Measurements from ENCODE around the gene ILDR1. TPM values are rescaled to one million over a fixed set of nuclear protein-coding genes. Genes with fewer than 3 reads are reported as not detected.

The ILDR1 gene
- total RNA-seq, 1 donor from 2014 or later: 0.07 TPM

- peak overlapping the region; percentile 79 for H2AFZ ChIP-seq (replicated peaks)
- H3K27ac Mint-ChIP-seq: no peak overlapping the region
Measured at GRCh38 chr3:121995161-121996137, 26.6 kb downstream of the ILDR1 start.

GRCh38 chr3:121994551-121994950, 27.5 kb downstream of the ILDR1 start:
- no peak overlapping the region for H3K27ac ChIP-seq
- DNase-seq (ENCODE audit: low spot score): no peak
- no peaks in the 10 kb centered on the region for H3K4me1 Mint-ChIP-seq
- no peaks in the 10 kb centered on the region for H3F3A ChIP-seq (ENCODE audit: low read depth)
- TF ChIP-seq CTCF (IDR thresholded peaks at IDR 0.05) (no peak), EZH2 (IDR thresholded peaks at IDR 0.05) (no peak), EZH2phosphoT487 (IDR thresholded peaks at IDR 0.05) (no peak)
- H3K9ac ChIP-seq: no peak overlapping the region
- no peaks in the 10 kb centered on the region for H3K27me3 Mint-ChIP-seq (ENCODE audit: insufficient read depth, low read depth)
- H3K4me3 Mint-ChIP-seq: no peak overlapping the region
- no peaks in the 10 kb centered on the region for H3K4me1 ChIP-seq
- no peaks in the 10 kb centered on the region for H3K36me3 Mint-ChIP-seq
- no peak overlapping the region for H3K4me3 ChIP-seq
- H3K27ac Mint-ChIP-seq: no peak overlapping the region
- H3K4me2 ChIP-seq: no peak overlapping the region
- no peaks in the 10 kb centered on the region for H3K27me3 ChIP-seq
- H3K79me2 ChIP-seq (ENCODE audit: low read depth): no peaks in the 10 kb centered on the region
- H2AFZ ChIP-seq (replicated peaks): no peak overlapping the region
- H4K20me1 ChIP-seq (ENCODE audit: low read depth): no peaks in the 10 kb centered on the region
- H3K36me3 ChIP-seq: no peaks in the 10 kb centered on the region
- no peaks in the 10 kb centered on the region for H3K9me3 Mint-ChIP-seq
- H3K9me3 ChIP-seq (ENCODE audit: low read depth): no peaks in the 10 kb centered on the region

More at GRCh38 chr3:121995161-121996137, 26.6 kb downstream of the ILDR1 start:
- Histone ChIP-seq H3K79me2 (ENCODE audit: low read depth) (no peaks in the 10 kb centered on the region), H4K20me1 (ENCODE audit: low read depth) (no peaks in the 10 kb centered on the region), H3K9ac (no peak overlapping the region), H3K27me3 (no peaks in the 10 kb centered on the region), H3K36me3 (no peaks in the 10 kb centered on the region), H3K4me1 (no peaks in the 10 kb centered on the region), H3K27ac (no peak overlapping the region), H3F3A (ENCODE audit: low read depth) (no peaks in the 10 kb centered on the region), H3K4me2 (no peak overlapping the region), H3K4me3 (no peak overlapping the region), H3K9me3 (ENCODE audit: low read depth) (no peaks in the 10 kb centered on the region)
- Mint-ChIP-seq H3K36me3 (no peaks in the 10 kb centered on the region), H3K4me1 (no peaks in the 10 kb centered on the region), H3K27me3 (ENCODE audit: insufficient read depth, low read depth) (no peaks in the 10 kb centered on the region), H3K9me3 (no peaks in the 10 kb centered on the region), H3K4me3 (no peak overlapping the region)
- DNase-seq (ENCODE audit: low spot score): peak; percentile 76
- no peak for TF ChIP-seq EZH2phosphoT487 (IDR thresholded peaks at IDR 0.05)
- TF ChIP-seq EZH2 (IDR thresholded peaks at IDR 0.05): no peak
- peak; percentile 76 for TF ChIP-seq CTCF (IDR thresholded peaks at IDR 0.05)

- Histone ChIP-seq H4K20me1 (ENCODE audit: low read depth) (no peaks in the 10 kb centered on the region), H3K4me2 (no peak overlapping the region), H3K79me2 (ENCODE audit: low read depth) (no peaks in the 10 kb centered on the region), H3K4me1 (no peaks in the 10 kb centered on the region), H3F3A (ENCODE audit: low read depth) (no peaks in the 10 kb centered on the region), H3K9ac (no peak overlapping the region), H3K27me3 (no peaks in the 10 kb centered on the region), H3K27ac (no peak overlapping the region), H2AFZ (replicated peaks) (no peak overlapping the region), H3K4me3 (no peak overlapping the region), H3K36me3 (no peaks in the 10 kb centered on the region), H3K9me3 (ENCODE audit: low read depth) (no peaks in the 10 kb centered on the region)
- no peak for TF ChIP-seq CTCF (IDR thresholded peaks at IDR 0.05)
- no peak for TF ChIP-seq EZH2 (IDR thresholded peaks at IDR 0.05)
- TF ChIP-seq EZH2phosphoT487 (IDR thresholded peaks at IDR 0.05): no peak
- Mint-ChIP-seq H3K27ac (no peak overlapping the region), H3K9me3 (no peaks in the 10 kb centered on the region), H3K4me3 (no peak overlapping the region), H3K36me3 (no peaks in the 10 kb centered on the region), H3K4me1 (no peaks in the 10 kb centered on the region), H3K27me3 (ENCODE audit: insufficient read depth, low read depth) (no peaks in the 10 kb centered on the region)
- DNase-seq (ENCODE audit: low spot score): no peak
Measured at GRCh38 chr3:121992601-121993560, 29.2 kb downstream of the ILDR1 start.
